Testis (tissue), 3 donors: ENCODE results near the gene ALG12. TPM values are rescaled to one million over a fixed set of nuclear protein-coding genes. Genes with fewer than 3 reads are reported as not detected.

ENCODE experiments used
- DNase-seq: peaks from one replicate; pipeline ENCODE4 v3.0.0-alpha.2; 2019
- H3K27ac ChIP-seq, 2 donors: fragments of 200-600 bp; sonication (generic); one replicate each; pipeline ENCODE4 v1.5.1; 2019
- H3K27me3 ChIP-seq: fragments of 200-600 bp; sonication (generic); one replicate; pipeline ENCODE4 v1.5.1; 2019
- H3K36me3 ChIP-seq: fragments of 200-600 bp; sonication (generic); one replicate; pipeline ENCODE4 v1.5.1; 2017; ENCODE audit warnings: low read depth; ENCODE audit errors: missing control alignments
- H3K4me1 ChIP-seq: fragments of 200-600 bp; sonication (generic); one replicate; pipeline ENCODE4 v1.5.1; 2019
- H3K4me3 ChIP-seq, 2 donors: fragments of 200-600 bp; sonication (generic); one replicate each; pipeline ENCODE4 v1.5.1; 2017 to 2019
- H3K9me3 ChIP-seq: fragments of 200-600 bp; sonication (generic); one replicate; pipeline ENCODE4 v1.5.1; 2017
- CTCF ChIP-seq, 3 experiments: fragments of 450-650 bp in 2 of 3; fragments of 200-600 bp in 1 of 3; sonication (generic) in 1 of 3; IDR thresholded peaks; one replicate each; pipeline ENCODE4 v1.5.1; 2016 to 2019; ENCODE audit warnings: antibody characterized with exemption in 3 of 3, mild to moderate bottlenecking in 2 of 3, moderate library complexity in 1 of 3
- POLR2A ChIP-seq: fragments of 450-650 bp; IDR thresholded peaks from one replicate; pipeline ENCODE4 v1.6.1; 2017; ENCODE audit warnings: antibody characterized with exemption, mild to moderate bottlenecking, moderate library complexity
- WGBS, 2 donors: methylation state at CpG; one replicate each; pipeline ENCODE4 v1.1.5; 2018; 5-methylcytosine and 5-hydroxymethylcytosine counted together
- intact Hi-C: fragments of 100-400 bp; cut with DNase I; formaldehyde crosslinking; loops from one replicate; pipeline ENCODE4 v1.15.1; 2023; ENCODE audit warnings: low total_unique reads
- polyA plus RNA-seq: library from polyadenylated mRNA; stranded (reverse); fragments of 350-450 nt; fragmentation: Illumina TruSeq; extraction: RNeasy Lipid Tissue Mini Kit (QIAGEN cat#74804); gene quantifications from one replicate; pipeline ENCODE4 v1.2.3, GENCODE V29; 2014; ENCODE audit warnings: low read depth, low replicate concordance; ENCODE audit not compliant: insufficient read depth
- total RNA-seq, 2 donors: library from RNA; depleted of rRNA; stranded (reverse); fragments of >200 nt; gene quantifications; one replicate each; pipeline ENCODE4 v1.2.3, GENCODE V29; 2016

The ALG12 gene
- total and polyA plus RNA-seq, 3 donors from 2014 or later: 10.6 to 18.3 (median 11.9) TPM

DNA sequence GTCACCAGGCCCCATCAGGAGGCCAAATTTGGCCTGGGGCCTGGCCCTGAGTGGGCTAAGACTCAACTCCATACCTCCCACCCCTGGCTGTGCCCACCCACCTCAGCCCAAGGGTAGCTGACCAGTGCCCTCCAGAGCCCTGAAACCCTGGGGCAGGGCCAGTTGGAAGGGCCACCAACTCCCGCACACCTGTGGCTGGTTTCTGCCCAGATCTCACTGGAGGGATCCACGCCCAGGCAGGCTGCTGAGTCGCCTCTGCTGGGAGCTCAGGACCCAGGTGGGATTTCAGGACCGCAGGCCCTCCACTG lies 33.4 kb upstream of the ALG12 start:
- Histone ChIP-seq H3K4me3 (no peak overlapping the region), H3K27ac (no peak overlapping the region), H3K27me3 (no peaks in the 10 kb centered on the region), H3K9me3 (no peaks in the 10 kb centered on the region), H3K36me3 (no peaks in the 10 kb centered on the region), H3K4me1 (peaks cover 16% of the 10 kb centered on the region)
- 70 to 90% methylated on average over 2 to 4 of the region's 4 CpGs for WGBS, 2 donors
- intact Hi-C loops: no loop called here
- TF ChIP-seq CTCF (IDR thresholded peaks at IDR 0.05) (no peak), POLR2A (no peak)
- no peak for DNase-seq

DNA sequence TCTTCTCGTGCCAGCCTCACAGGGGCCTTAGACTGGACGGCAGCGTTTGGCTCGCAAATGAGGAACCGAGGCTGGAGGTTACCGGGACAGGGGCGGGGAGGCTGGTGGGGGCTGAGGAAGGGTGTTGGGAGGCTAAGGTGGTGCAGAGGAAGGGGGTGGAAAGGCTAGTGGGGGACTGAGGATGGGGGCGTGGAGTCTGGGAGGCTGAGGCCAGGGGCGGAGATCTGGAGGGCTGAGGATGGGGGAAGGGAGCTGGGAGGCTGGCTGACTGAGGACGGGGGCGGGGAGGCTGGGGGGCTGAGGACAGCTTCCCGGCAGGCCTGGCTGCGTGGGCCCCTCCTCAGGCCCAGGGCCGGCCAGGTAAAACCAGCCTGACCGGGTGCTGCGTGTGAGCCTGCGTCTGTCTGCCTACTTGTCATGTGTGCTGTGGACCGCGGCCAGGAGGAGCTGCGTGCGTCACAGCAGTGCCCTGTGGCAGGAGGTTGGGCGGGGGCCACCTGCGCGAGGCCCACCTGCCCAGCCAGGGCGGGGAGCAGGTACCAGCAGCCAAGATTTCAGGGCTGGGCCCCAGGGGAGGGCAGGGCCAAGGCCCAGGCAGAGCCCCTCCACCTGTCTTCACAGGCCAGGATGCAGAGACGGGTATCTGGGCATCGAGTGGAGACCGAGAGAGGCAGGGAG lies 32.9 kb upstream of the ALG12 start:
- Histone ChIP-seq H3K9me3 (no peaks in the 10 kb centered on the region), H3K4me3 (no peak overlapping the region), H3K4me1 (peaks cover 16% of the 10 kb centered on the region), H3K27me3 (no peaks in the 10 kb centered on the region), H3K36me3 (no peaks in the 10 kb centered on the region), H3K27ac (no peak overlapping the region)
- 89 to 93% methylated on average over 19 to 20 of the region's 28 CpGs for whole genome bisulfite sequencing, 2 donors
- TF ChIP-seq CTCF (IDR thresholded peaks at IDR 0.05): no peak
- TF ChIP-seq POLR2A: no peak
- intact Hi-C loops: no loop called here
- DNase-seq: no peak

- H3K4me1 ChIP-seq: peaks cover 16% of the 10 kb centered on the region
- H3K9me3 ChIP-seq: no peaks in the 10 kb centered on the region
- no peak overlapping the region for H3K27ac ChIP-seq
- H3K36me3 ChIP-seq: no peaks in the 10 kb centered on the region
- no peak for TF ChIP-seq CTCF (IDR thresholded peaks at IDR 0.05)
- no peak for TF ChIP-seq POLR2A
- WGBS, 2 donors: 89 to 92% methylated on average over 11 to 18 of the region's 18 CpGs
- no peak for DNase-seq
- no peak overlapping the region for H3K4me3 ChIP-seq
- intact Hi-C loops: no loop called here
- no peaks in the 10 kb centered on the region for H3K27me3 ChIP-seq
Observed at GRCh38 chr22:49950396-49950994, 32.3 kb upstream of the ALG12 start.

- Histone ChIP-seq H3K4me3 (no peak overlapping the region), H3K27me3 (no peaks in the 10 kb centered on the region), H3K36me3 (no peaks in the 10 kb centered on the region), H3K27ac (no peak overlapping the region), H3K4me1 (peaks cover 16% of the 10 kb centered on the region), H3K9me3 (no peaks in the 10 kb centered on the region)
- intact Hi-C loops: no loop called here
- no peak for TF ChIP-seq CTCF (IDR thresholded peaks at IDR 0.05)
- no peak for TF ChIP-seq POLR2A
- no peak for DNase-seq
- 85% methylated on average over 8 of the region's 11 CpGs; no CpG with 5 or more reads in 1 of the 2 donors for WGBS, 2 donors
Observed at GRCh38 chr22:49949914-49950292, 31.7 kb upstream of the ALG12 start.
